ENCODE results near the gene ANTXR2. TPM values are rescaled to one million over a fixed set of nuclear protein-coding genes. Genes with fewer than 3 reads are reported as not detected.
"Not testable (repeated sequence)": the region's sequence is repeated elsewhere in the genome, so short reads cannot be mapped to it uniquely, and the experiment has no call there.

The ANTXR2 gene
- polyA plus RNA-seq, result 10 to 100 TPM in 1 of 3 donors, 1 to 10 TPM in 2; 8.1 to 13.8 (median 10.0) TPM

DNA sequence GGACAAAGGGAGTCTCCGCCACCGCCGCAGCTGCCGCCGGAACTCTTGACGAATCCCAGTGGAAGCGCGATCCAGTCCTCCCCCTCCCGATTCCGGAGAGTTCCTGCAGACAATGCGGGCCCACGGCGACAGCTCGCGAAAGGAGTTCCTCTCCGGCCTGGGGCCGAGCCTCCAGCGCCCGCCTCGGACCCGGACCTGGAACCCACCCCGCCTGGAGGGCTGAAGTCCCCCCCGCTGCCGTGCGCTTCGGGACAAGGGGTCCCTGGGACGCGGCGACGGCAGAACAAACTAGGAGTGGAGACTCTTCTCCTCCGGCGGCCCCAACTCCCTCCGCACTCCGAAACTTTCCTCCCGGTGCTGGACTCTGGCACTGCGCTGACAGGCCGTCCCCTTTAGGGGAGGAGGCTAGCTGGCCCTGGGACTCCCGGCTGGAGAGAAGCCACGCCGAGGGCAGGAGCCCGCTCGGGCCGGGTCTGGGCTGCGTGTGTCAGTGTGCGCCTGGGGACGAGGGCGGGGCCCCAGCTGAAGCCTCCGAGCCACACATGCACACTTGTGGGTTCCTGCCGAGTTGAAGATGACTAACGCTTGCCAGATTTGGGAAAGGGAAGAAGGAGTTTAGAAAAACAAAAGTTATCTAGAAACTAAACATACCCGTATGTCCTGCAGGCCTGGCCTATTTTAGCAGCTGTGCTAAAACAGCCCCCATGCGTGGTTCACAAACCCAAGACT is at the start of gene ANTXR2:
ANTXR2 (minus strand) TSS at position 486 of the 729 bp plus-strand sequence. CDS start 669 bp downstream, outside the sequence.
- Mint-ChIP-seq H3K36me3 (no peaks in the 10 kb centered on the region), H3K9me3 (no peaks in the 10 kb centered on the region), H3K27ac (peak within 1 kb of the TSS; percentile 39 to 91 (median 87)), H3K4me3 (peak within 1 kb of the TSS; percentile 88 to 97 (median 90)), H3K27me3 (ENCODE audit: low read depth in 3 of 3) (peaks cover 1 to 13% (median 2%) of the 10 kb centered on the region in 3 donors), H3K4me1 (peaks cover 29 to 32% of the 10 kb centered on the region in 2 donors)
- DNase-seq, result peak; percentile 43 to 56 (median 50)

DNA sequence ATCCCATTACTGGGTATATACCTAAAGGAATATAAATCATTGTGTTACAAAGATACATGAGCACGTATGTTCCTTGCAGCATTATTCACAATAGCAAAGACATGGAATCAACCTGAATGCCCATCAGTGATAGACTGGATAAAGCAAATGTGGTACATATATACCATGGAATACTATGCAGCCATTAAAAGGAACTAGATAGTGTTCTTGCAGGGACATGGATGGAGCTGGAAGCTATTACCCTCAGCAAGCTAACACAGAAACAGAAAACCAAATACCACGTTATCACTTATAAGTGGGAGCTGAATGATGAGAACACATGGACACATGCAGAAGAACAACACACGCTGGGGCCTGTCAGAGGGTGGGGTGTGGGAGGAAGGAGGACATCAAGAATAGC is 48.8 kb upstream of the ANTXR2 start:
- not testable (repeated sequence) for H3K4me3 Mint-ChIP-seq; H3K27me3 Mint-ChIP-seq (ENCODE audit: low read depth in 3 of 3); H3K9me3 Mint-ChIP-seq; H3K36me3 Mint-ChIP-seq; DNase-seq; H3K27ac Mint-ChIP-seq
- H3K4me1 Mint-ChIP-seq, result peaks cover 8 to 21% of the 10 kb centered on the region in 2 donors

DNA sequence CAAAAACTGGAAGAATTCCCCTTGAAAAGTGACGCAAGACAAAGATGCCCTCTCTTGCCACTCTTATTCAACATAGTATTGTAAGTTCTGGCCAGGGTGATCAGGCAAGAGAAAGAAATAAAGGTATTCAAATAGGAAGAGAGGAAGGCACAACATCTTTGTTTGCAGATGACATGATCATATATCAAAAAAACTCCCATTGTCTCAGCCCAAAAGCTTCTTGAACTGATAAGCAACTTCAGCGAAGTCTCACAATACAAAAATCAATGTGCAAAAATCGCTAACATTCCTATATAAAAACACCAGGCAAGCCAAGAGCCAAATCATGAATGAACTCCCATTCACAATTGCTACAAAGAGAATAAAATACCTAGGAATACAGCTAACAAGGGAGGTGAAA is 46.6 kb upstream of the ANTXR2 start:
- DNase-seq, result not testable (repeated sequence)

DNA sequence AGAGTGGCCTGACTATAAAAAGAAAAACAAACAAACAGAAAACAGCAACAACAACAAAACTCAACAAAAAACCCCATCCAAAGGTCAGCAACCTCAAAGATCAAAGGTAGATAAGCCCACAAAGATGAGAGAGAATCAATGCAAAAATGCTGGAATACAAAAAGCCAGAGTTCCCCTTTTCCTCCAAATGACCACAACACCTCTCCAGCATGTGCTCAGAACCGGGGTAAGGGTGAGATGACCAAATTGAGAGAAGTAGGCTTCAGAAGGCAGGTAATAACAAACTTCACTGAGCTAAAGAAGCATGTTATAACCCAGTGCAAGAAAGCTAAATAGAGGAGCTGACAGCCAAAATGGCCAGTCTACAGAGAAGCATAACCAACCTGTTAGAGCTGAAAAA is 43.5 kb upstream of the ANTXR2 start:
- peaks cover 0 to 5% (median 0%) of the 10 kb centered on the region in 3 donors for H3K36me3 Mint-ChIP-seq
- no peak overlapping the region for H3K27ac Mint-ChIP-seq
- no peaks in the 10 kb centered on the region for H3K4me1 Mint-ChIP-seq
- H3K27me3 Mint-ChIP-seq (ENCODE audit: low read depth in 3 of 3), result peaks cover 0 to 4% (median 0%) of the 10 kb centered on the region in 3 donors
- DNase-seq, result no peak
- H3K9me3 Mint-ChIP-seq, result peaks cover 0 to 9% (median 2%) of the 10 kb centered on the region in 6 donors
- no peak overlapping the region for H3K4me3 Mint-ChIP-seq

More for the DNA sequence above, 46.6 kb upstream of the ANTXR2 start:
- not testable (repeated sequence) for H3K9me3 Mint-ChIP-seq; H3K4me1 Mint-ChIP-seq; H3K36me3 Mint-ChIP-seq; H3K4me3 Mint-ChIP-seq; H3K27me3 Mint-ChIP-seq (ENCODE audit: low read depth in 3 of 3); H3K27ac Mint-ChIP-seq

DNA sequence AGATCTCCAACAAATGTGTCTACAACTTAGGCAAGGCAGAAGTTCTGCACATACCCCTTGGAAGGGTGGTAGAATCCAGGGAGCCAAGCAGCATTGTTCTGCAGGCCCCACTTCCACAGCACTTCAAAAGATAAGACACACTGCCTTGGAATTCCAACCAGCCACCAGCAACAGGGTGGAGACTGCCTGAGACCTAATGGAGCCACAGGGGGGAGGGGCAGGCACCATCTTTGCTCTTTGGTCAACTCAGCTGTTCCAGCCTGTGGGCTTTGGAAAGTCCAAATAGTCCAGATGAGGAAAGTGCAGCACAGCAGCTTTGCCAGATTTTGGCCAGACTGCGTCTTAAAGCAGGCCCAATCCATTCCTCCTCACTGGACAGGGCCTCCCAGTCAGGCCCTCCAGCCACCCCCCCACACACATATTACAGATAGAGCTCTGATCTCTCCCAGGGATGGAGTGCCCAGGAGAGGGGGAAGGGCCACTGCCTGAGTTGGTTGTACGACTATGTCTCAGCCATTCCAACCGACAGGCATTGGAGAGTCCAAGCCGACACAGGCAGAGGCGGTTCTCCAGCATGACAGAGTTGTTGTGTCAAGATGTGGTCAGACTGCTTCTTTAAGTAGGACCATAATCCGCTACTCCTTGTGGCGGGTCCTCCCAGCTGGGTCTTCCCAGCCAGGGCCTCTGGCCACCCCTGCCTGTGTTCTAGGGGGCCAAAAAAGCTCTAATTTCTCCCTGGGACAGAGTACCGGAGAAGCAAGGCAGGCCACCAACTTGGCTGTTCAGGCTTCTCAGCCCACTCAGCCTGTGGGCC is 42.5 kb upstream of the ANTXR2 start:
- no peak for DNase-seq
- H3K27me3 Mint-ChIP-seq (ENCODE audit: low read depth in 3 of 3), result peaks cover 0 to 4% (median 0%) of the 10 kb centered on the region in 3 donors
- no peak overlapping the region for H3K4me3 Mint-ChIP-seq
- H3K27ac Mint-ChIP-seq, result no peak overlapping the region
- H3K4me1 Mint-ChIP-seq, result no peaks in the 10 kb centered on the region
- H3K36me3 Mint-ChIP-seq, result peaks cover 0 to 5% (median 0%) of the 10 kb centered on the region in 3 donors
- H3K9me3 Mint-ChIP-seq, result peaks cover 0 to 9% (median 2%) of the 10 kb centered on the region in 6 donors

DNA sequence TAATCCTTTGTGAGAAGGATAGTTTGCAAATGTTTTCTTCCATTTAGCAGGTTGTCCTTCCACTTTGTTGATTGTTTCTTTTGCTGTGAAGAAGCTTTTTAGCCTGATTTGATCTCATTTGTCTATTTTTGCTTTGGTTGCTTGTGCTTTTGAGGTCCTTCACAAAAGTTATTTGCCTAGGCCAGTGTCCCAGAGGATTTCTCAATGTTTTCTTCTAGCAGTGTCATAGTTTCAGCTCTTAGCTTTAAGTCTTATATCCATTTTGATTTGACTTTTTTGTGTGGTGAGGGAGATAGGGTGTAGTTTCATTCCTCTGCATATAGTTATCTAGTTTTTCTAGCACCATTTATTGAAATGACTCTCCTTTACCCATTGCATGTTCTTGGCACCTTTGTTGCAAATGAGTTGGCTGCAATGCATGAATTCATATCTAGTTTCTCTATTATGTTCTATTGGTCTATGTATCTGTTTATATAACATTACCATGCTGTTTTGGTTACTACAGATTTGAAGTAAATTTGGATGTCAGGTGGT is 41.8 kb upstream of the ANTXR2 start:
- no peaks in the 10 kb centered on the region for H3K4me1 Mint-ChIP-seq
- no peak overlapping the region for H3K4me3 Mint-ChIP-seq

DNA sequence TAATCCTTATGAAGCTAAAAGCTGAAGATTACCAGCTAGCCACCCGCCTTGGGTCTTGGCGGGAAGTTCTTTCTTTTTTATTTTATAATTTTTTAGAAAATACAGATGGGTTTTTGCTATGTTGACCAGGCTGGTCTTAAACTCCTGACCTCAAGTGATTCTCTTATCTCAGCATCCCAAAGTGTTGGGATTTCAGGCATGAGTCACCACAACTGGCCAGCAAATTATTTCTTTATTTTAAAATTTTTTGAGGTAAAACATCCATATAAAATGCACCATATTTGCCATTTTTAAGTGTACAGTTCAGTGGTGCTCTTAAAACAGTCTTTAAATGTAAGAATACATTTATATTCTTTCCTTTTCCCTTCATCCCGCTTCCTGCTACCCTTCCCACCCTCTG is 40.6 kb upstream of the ANTXR2 start:
- DNase-seq, result no peak
- Mint-ChIP-seq H3K36me3 (peaks cover 0 to 5% (median 0%) of the 10 kb centered on the region in 3 donors), H3K4me3 (no peak overlapping the region), H3K4me1 (no peaks in the 10 kb centered on the region), H3K9me3 (peaks cover 0 to 8% (median 2%) of the 10 kb centered on the region in 6 donors), H3K27me3 (ENCODE audit: low read depth in 3 of 3) (peaks cover 0 to 6% (median 0%) of the 10 kb centered on the region in 3 donors), H3K27ac (no peak overlapping the region)

More for the DNA sequence above, 41.8 kb upstream of the ANTXR2 start:
- Mint-ChIP-seq H3K9me3 (peaks cover 0 to 9% (median 2%) of the 10 kb centered on the region in 6 donors), H3K36me3 (peaks cover 0 to 5% (median 0%) of the 10 kb centered on the region in 3 donors), H3K27ac (no peak overlapping the region), H3K27me3 (ENCODE audit: low read depth in 3 of 3) (peaks cover 0 to 6% (median 0%) of the 10 kb centered on the region in 3 donors)
- DNase-seq, result no peak

DNA sequence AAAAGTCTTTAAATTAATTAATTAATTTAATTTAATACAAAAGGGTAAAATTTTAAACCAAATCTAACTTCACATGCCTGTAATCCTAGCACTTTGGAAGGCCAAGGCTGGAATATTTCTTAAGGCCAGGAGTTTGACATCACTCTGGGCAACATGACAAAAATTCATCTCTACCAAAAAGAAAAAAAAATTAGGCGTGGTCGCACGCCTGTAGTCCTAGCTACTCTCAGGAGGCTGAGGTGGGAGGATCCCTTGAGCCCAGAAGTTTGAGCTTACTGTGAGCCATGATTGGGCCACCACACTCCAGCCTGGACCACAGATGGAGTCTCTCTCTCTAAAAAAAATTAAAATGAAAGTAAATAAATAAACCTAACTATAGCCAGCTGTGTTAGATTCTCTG is 39.2 kb upstream of the ANTXR2 start:
- H3K4me1 Mint-ChIP-seq, result no peaks in the 10 kb centered on the region
- peaks cover 0 to 6% (median 1%) of the 10 kb centered on the region in 6 donors for H3K9me3 Mint-ChIP-seq
- H3K36me3 Mint-ChIP-seq, result no peaks in the 10 kb centered on the region
- no peak for DNase-seq
- H3K4me3 Mint-ChIP-seq, result no peak overlapping the region
- peaks cover 0 to 4% (median 2%) of the 10 kb centered on the region in 3 donors for H3K27me3 Mint-ChIP-seq (ENCODE audit: low read depth in 3 of 3)
- no peak overlapping the region for H3K27ac Mint-ChIP-seq

DNA sequence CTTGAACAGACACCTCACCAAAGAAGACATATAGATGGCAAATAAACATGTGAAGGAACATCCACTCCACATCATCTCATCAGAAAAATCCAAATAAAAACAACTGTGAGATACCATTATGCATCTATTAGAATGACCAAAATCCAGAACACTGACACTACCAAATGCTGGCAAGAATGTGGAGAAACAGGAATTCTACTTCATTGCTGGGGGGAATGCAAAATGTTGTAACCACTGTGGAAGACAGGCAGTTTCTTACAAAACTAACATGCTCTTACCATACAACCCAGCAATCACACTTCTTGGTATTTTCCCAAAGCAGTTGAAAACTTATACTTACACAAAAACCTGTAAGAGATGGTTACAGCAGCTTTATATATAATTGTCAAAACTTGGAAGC is 38.2 kb upstream of the ANTXR2 start:
- peaks cover 0 to 4% (median 2%) of the 10 kb centered on the region in 3 donors for H3K27me3 Mint-ChIP-seq (ENCODE audit: low read depth in 3 of 3)

DNA sequence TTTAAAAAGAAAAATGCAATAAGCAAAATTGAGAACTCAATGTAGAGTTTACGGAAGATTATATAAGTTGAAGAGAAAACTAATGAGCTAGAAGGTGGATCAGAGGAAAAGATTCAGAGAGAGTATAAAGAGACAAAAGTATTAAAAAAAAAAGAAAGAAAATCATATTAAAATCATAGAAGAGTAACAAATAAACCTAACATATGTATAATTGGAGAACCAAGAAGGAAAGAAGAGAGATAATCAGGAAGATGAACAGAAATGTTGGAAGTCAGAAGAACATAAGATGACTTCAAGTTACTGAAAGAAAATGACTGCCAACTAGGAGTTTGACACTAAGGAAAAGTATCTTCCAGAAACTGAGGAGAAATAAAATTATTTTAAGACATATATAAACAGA is 34.3 kb upstream of the ANTXR2 start:
- no peak for DNase-seq
- peaks cover 2 to 4% (median 2%) of the 10 kb centered on the region in 3 donors for H3K27me3 Mint-ChIP-seq (ENCODE audit: low read depth in 3 of 3)
- peaks cover 0 to 7% (median 0%) of the 10 kb centered on the region in 3 donors for H3K36me3 Mint-ChIP-seq
- no peak overlapping the region for H3K27ac Mint-ChIP-seq
- H3K9me3 Mint-ChIP-seq, result peaks cover 2 to 16% (median 6%) of the 10 kb centered on the region in 6 donors
- no peak overlapping the region for H3K4me3 Mint-ChIP-seq
- no peaks in the 10 kb centered on the region for H3K4me1 Mint-ChIP-seq

More for the DNA sequence above, 38.2 kb upstream of the ANTXR2 start:
- DNase-seq, result no peak
- peaks cover 0 to 15% (median 6%) of the 10 kb centered on the region in 6 donors for H3K9me3 Mint-ChIP-seq
- peaks cover 0 to 6% (median 0%) of the 10 kb centered on the region in 3 donors for H3K36me3 Mint-ChIP-seq
- no peak overlapping the region for H3K4me3 Mint-ChIP-seq
- H3K4me1 Mint-ChIP-seq, result no peaks in the 10 kb centered on the region
- H3K27ac Mint-ChIP-seq, result no peak overlapping the region

DNA sequence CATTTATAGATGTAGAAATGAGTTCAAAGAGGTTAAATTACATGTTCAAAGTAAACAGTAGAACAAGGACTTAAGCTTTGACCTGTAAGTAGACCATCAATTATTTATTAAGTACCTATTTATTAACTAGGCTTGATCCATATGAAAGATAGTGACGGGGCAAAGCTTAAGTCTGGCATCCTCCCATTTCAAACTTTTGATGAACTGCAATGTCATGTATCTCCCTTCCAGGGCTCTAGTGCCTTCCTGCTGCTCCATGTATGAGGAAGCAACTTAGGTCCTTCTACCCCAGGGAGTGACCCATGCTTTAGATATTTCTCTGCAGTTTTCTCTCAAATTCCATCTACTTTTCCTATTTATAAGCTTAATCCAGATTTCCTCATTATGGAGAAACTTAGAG is 31.9 kb upstream of the ANTXR2 start:
- Mint-ChIP-seq H3K27me3 (ENCODE audit: low read depth in 3 of 3) (peaks cover 2 to 3% (median 2%) of the 10 kb centered on the region in 3 donors), H3K9me3 (peaks cover 2 to 16% (median 6%) of the 10 kb centered on the region in 6 donors), H3K36me3 (peaks cover 0 to 7% (median 0%) of the 10 kb centered on the region in 3 donors), H3K4me3 (no peak overlapping the region), H3K4me1 (no peaks in the 10 kb centered on the region), H3K27ac (no peak overlapping the region)
- DNase-seq, result no peak

DNA sequence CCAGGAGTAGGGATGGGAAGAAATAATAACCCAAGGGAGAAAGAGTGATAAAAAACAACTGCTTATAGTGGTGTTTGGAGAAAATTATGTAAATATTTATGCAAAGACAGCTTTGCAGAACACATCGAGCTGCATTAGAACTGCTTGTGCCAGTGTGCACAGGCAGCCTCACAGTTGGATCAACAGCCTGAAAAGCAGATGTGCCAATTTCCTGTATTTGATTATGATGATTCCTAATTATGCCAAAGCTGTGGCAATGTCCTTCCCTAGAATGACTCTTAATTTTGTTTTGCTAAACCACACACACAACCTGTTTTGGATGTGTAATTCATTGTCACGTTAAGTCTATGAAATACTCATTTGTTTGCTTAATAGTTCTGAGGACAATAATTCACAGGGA is 30.6 kb upstream of the ANTXR2 start:
- DNase-seq, result no peak
- Mint-ChIP-seq H3K4me3 (no peak overlapping the region), H3K27ac (no peak overlapping the region), H3K36me3 (peaks cover 0 to 7% (median 0%) of the 10 kb centered on the region in 3 donors), H3K9me3 (peaks cover 2 to 16% (median 6%) of the 10 kb centered on the region in 6 donors), H3K27me3 (ENCODE audit: low read depth in 3 of 3) (peaks cover 0 to 2% (median 2%) of the 10 kb centered on the region in 3 donors), H3K4me1 (no peaks in the 10 kb centered on the region)

DNA sequence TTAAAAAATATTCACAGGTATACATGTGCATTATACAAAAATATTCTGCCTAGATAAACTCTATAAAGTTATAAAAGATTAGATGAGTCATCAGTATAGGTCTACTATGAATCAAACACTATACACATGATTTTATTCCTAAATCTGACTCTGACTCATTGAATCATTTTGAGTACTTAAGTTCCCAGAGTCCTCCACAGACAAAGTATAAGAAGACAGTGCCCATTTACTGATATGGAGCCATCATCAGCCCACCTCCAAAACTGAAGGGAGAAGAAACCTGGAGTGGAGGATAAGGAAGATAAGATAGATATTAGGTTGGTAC is 28.7 kb upstream of the ANTXR2 start:
- Mint-ChIP-seq H3K27me3 (ENCODE audit: low read depth in 3 of 3) (peaks cover 0 to 2% (median 2%) of the 10 kb centered on the region in 3 donors), H3K4me1 (no peaks in the 10 kb centered on the region), H3K27ac (no peak overlapping the region), H3K36me3 (peaks cover 0 to 6% (median 0%) of the 10 kb centered on the region in 3 donors), H3K9me3 (peaks cover 0 to 6% (median 5%) of the 10 kb centered on the region in 6 donors), H3K4me3 (no peak overlapping the region)
- DNase-seq, result no peak

Data from immature natural killer cell (primary cell).